Non-pigmented ciliary epithelial cell (primary cell): ENCODE results near the gene ACTL9.
"Not testable (repeated sequence)": the region's sequence is repeated elsewhere in the genome, so short reads cannot be mapped to it uniquely, and the experiment has no call there.

Experiments
- DNase-seq: peaks from one replicate; pipeline ENCODE4 v3.0.0-alpha.2; 2010; ENCODE audit warnings: low read depth

Gene ACTL9, protein sequence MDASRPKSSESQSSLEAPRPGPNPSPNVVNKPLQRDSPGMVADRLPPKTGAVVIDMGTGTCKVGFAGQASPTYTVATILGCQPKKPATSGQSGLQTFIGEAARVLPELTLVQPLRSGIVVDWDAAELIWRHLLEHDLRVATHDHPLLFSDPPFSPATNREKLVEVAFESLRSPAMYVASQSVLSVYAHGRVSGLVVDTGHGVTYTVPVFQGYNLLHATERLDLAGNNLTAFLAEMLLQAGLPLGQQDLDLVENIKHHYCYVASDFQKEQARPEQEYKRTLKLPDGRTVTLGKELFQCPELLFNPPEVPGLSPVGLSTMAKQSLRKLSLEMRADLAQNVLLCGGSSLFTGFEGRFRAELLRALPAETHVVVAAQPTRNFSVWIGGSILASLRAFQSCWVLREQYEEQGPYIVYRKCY

DNA sequence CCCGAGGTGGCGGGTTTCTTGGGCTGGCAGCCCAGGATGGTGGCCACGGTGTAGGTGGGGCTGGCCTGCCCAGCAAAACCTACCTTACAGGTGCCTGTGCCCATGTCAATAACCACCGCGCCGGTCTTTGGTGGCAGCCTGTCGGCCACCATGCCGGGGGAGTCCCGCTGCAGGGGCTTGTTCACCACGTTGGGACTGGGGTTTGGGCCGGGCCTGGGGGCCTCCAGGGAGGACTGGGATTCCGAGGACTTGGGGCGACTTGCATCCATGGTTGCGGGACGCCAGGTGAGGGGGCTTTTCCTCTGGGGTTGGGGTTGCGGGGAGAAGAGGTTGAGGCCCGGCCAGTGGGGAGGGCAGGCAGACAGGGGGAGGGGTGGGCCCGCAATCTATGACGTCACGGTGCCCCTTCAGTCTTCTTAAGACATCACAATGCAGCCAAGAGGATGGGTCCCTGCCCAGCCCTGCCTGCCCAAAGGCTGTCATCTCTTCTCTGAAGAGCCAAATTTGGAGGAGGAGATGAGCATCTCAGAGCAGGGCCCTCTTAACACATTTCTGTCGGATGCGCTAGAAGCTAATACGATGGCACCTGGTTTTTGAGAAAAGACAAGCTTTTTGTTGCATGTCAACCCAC, at the start of gene ACTL9:
TSS of gene ACTL9 (minus strand) at position 363 of the 631 bp plus-strand sequence. CDS start at position 269, 94 bp downstream.
- DNase-seq, result no peak

DNA sequence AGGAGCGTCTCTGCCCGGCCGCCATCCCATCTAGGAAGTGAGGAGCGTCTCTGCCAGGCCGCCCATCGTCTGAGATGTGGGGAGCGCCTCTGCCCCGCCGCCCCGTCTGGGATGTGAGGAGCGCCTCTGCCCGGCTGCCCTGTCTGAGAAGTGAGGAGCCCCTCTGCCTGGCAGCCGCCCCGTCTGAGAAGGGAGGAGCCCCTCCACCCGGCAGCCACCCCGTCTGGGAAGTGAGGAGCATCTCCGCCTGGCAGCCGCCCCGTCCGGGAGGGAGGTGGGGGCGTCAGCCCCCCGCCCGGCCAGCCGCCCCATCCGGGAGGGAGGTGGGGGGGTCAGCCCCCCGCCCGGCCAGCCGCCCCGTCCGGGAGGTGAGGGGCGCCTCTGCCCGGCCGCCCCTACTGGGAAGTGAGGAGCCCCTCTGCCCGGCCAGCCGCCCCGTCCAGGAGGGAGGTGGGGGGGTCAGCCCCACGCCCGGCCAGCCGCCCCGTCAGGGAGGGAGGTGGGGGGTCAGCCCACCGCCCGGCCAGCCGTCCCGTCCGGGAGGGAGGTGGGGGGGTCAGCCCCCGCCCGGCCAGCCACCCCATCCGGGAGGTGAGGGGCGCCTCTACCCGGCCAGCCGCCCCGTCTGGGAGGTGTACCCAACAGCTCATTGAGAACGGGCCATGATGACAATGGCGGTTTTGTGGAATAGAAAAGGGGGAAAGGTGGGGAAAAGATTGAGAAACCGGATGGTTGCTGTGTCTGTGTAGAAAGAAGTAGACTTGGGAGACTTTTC, 40.9 kb upstream of the ACTL9 start:
- DNase-seq, result not testable (repeated sequence)

DNA sequence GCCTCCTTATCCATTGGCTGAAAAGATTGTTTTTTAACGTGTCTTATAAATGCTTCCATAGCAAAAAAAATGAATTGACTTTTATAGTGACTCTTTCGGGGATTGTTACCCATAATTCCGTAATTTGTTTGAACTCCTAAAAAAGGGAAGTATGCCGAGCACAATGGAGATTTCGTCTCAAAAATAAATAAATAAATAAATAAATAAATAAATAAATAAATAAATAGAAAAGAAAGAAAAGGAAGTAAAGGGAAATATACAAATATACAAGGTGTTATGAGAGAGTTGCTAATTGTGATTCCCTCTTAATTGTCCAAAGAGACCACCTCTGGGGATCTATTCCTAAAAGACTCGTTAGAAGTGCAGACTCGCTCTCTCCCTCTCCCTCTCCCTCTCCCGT, 39.8 kb upstream of the ACTL9 start:
- no peak for DNase-seq

DNA sequence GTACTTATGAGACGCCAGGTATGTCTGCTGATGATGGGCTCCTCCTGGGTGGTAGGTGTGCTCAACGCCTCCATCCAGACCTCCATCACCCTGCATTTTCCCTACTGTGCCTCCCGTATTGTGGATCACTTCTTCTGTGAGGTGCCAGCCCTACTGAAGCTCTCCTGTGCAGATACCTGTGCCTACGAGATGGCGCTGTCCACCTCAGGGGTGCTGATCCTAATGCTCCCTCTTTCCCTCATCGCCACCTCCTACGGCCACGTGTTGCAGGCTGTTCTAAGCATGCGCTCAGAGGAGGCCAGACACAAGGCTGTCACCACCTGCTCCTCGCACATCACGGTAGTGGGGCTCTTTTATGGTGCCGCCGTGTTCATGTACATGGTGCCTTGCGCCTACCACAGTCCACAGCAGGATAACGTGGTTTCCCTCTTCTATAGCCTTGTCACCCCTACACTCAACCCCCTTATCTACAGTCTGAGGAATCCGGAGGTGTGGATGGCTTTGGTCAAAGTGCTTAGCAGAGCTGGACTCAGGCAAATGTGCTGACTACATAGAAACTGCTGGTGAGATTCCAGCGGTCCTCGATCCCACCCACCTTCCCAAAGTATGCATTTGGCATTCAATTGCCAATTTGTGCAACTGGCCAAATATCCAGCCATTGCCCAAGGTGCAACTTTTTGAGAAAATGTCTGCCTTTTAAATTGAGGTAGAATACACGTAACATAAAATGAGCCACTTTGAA, 33.0 kb upstream of the ACTL9 start:
- DNase-seq, result no peak

DNA sequence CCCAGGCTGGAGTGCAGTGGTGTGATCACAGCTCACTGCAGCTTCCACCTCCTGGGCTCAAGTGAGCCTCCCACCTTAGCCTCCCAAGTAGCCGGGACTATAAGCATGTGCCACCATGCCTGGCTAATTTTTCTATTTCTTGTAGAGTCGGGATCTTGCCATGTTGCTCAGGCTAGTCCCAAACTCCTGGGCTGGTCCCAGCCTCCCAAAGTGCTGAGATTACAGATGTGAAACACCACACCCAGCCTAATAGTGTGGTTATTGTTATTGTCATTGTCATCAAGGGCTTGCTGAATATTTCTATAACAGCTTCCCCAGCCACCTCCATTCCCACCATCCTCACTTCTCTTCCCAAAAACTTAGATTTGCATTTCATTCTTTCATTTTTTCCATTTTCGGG, 25.7 kb upstream of the ACTL9 start:
- no peak for DNase-seq

DNA sequence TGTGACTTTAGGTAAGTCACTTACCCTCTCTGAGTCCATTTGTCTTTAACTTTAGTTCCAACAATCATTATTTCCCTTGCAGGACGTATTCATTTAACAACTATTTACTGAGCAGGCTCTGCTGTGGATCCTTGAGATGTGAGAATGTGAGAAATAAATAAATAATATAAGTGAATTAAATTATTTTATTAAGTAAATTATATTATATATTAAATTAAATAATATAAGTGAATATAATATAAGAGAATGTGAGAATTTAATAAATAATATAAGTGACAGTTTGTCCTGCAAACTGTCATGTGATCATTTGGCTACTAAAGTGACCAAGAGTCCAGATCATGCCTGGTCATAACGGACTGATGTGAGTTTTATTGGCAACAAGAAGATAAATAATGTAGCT, 23.4 kb upstream of the ACTL9 start:
- DNase-seq, result no peak

DNA sequence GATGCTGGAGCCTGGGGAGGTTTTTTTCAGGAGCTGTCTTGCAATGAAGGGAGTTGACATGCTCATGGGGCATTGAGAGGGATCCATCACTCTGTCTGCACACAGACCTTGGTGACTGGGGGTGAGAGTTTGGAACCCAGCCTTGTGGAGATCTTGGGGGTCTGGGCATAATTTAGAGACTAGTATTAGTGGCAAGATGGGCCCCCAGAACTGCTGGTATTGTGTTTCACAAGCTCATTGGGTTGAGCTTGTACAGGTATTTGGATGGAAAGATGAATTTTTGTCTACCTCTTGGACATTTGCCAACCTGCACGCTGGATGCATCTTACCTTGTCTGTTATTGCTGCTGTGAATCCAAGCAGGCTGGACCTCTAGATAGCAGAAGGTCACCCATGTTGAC, 22.7 kb upstream of the ACTL9 start, which contains the start of gene OR2Z1:
TSS of gene OR2Z1 (plus strand) at position 301 of the 400 bp plus-strand sequence. CDS start 9,395 bp downstream, outside the sequence.
- DNase-seq, result no peak

DNA sequence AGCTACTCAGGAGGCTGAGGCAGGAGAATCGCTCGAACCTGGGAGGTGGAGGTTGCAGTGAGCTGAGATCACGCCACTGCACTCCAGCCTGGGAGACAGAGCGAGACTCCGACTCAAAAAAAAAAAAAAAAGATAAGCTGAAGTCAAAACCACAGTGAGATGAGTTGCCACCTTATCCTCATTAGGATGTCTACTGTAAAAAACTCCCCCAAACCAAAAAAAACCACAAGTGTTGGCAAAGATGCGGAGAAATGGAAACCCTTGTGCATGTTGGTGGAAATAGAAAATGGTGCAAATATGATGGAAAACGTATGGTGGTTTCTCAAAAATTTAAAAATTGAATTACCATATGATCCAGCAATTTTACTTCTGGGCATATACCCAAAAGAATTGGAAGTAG, 11.7 kb upstream of the ACTL9 start:
- DNase-seq, result not testable (repeated sequence)

DNA sequence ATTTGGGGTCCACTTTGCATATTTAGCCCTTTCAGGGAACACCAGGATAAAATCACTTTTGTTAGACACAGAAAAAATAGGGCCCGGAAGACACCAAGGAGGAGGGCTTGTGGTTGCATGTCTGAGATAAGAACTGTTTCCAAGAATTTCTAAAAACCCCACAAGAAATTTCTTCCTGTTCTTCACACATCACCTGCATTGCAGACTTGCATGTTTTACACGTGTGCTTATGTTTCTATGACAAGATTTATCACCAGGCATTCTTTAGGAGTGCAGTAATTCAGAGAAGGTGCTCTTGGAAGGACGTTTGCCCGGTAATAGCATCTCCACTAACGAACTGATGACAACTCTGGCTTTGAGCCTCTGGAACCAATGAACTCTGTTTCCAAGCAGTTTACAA, 7.1 kb upstream of the ACTL9 start:
- DNase-seq, result no peak

DNA sequence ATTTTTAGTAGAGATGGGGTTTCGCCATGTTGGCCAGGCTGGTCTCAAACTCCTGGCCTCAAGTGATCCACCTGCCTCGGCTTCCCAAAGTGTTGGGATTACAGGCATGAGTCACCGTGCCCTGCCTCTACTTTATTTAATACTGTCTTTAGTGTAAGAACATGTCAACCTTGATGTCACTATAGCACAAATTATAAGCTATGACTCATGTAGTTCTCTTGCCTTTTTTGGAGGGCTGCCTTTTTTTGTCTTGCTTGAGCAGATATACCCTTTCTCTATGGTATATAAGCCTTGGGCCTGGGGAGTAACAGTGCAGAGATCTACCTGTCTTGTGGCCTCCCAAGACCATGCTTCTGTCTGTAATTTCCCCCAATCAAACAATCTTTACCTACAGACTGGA, 6.7 kb upstream of the ACTL9 start:
- DNase-seq, result not testable (repeated sequence)

DNA sequence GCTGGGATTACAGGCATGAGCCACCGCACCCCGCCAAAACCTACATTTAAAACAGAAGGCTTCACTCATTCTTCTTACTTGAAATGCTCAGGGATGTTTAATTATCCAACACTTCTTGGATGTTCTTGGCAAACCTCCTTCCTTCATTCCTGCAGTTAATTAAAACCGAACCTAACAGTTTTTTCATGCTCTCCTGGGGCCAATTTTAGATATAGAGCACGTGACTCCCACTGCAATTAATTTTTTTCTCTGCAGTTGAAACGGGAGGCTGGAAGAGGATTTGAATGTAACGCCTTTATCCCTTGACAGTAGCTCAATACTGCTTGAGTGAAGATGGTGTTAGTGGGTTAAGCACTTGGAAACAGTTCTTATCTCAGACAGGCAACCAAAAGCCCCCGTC, 4.6 kb upstream of the ACTL9 start:
- no peak for DNase-seq

DNA sequence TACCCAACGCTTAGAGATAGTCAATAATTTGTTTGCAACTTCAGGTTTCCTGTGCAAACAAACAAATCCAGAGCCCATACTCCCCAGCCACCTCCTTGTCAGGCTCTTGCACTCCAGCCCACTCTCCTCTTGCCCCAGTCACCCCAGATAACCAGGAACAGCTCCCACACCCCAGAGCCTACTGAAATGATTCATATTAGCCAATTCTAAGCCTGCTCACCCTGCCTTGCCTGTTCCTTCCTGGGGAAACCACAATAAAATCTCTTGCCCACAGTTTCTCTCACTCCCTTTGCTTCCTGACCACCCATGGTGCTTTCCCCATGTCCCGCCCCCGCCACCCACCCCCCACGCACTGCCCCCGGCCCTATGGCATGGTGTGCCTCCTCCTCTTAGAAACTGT, 3.8 kb upstream of the ACTL9 start:
- no peak for DNase-seq

DNA sequence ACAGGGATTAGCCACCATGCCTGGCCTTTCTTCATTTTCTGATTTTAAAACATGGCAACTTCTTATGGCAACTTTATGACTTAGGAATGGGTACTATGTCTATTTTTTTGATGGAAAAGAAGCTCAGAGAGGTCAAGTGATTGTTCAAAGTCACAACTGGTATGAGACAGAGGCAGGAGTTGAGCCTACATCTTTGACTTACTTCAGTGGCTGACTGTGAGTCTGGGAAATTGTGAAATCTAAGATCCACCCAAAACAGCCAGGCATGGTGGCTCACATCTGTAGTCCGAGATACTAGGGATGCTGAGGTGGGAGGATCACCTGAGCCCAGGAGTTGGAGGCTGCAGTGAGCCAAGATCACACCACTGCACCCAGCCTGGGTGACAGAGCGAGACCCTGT, 2.4 kb upstream of the ACTL9 start:
- DNase-seq, result no peak

DNA sequence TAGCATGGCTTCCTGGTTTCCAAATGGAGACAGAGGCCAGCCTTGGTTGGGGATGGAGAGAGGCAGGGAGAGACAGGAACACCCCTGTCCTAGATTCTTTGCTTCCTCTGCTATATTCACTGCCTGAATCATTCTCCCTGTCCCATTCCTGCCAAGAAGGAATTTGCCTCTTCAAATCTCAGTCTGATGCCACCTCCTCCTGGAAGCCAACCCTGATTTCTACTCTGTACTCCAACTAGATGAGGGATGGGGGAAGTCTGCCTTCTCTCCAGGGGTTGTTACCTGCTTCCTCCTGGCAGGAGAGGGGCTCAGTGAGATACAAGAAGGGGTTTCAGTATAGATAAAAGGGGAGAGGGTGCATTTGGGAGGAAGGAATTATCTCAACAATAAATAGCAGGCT, 1.3 kb upstream of the ACTL9 start:
- no peak for DNase-seq

DNA sequence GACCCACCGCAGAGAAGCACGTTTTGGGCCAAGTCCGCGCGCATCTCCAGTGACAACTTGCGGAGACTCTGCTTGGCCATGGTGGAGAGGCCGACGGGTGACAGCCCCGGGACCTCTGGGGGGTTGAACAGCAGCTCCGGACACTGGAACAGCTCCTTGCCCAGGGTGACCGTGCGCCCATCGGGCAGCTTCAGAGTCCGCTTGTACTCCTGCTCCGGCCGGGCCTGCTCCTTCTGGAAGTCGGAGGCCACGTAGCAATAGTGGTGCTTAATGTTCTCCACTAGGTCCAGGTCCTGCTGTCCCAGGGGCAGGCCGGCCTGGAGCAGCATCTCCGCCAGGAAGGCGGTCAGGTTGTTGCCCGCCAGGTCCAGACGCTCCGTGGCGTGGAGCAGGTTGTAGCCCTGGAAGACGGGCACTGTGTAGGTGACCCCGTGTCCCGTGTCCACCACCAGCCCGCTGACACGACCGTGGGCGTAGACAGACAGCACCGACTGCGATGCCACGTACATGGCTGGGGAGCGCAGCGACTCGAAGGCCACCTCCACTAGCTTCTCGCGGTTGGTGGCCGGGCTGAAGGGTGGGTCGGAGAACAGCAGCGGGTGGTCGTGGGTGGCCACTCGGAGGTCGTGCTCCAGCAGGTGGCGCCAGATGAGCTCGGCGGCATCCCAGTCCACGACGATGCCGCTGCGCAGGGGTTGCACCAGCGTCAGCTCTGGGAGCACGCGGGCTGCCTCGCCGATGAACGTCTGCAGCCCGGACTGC, 743 bp downstream of the ACTL9 start:
- DNase-seq, result no peak

DNA sequence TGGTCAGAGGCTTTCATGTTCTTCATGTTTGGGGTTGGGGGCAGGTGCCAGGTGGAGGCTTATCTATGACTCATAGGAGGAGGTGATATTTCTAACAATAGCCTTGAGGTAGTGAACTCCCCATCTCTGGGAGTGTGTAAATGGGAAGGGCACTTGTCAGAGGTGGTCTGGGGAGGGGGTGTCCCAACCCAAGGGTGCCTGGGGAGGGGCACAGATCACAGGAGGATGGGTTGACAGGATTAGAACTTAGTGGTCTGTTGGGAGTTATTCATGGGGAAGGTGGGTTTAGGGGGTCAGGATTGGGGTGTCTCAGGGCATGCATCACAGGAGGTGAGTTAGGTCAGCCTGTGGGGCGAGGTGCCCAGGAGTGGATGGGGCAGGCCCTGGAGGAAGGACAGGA, 1.6 kb downstream of the ACTL9 start:
- no peak for DNase-seq

DNA sequence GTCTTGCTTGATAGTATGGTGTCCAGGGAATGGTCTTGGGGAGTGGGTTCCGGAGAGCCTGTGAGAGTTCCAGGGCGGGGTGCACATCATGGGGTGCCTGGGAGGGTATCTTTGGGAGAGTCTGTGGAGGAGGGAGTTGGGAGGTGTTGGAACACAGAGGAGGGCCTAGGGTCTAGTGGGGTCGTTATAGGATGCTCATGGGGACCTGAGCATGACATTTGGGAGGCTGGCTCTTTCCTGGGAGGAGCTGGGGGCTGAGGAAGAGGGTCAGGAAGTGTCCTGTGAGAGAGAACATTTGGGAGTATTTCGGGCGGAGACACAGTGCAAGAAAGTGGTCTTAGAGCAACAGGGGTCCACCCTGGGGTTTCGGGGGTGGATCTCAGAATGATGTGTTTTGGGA, 2.7 kb downstream of the ACTL9 start:
- DNase-seq, result no peak

DNA sequence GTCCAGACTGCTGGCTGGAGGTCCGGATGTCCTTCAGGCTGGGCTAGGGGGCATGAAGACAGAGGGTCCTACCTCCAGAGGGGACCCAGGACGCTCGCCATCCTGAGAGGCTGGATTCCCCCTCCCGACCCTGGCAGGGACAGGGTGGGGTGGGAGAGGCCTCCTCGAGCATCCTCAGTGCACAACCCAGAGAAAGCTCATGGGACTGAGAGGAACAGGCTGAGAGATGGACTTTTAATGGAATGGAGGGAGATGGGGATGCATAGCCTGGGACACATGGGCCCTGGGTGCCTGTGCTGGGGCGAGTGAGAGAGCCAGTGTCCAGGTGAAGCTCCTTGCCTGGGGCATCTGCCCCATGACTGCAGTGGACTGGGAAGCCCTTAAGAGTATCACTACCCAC, 3.1 kb downstream of the ACTL9 start:
- DNase-seq, result no peak

DNA sequence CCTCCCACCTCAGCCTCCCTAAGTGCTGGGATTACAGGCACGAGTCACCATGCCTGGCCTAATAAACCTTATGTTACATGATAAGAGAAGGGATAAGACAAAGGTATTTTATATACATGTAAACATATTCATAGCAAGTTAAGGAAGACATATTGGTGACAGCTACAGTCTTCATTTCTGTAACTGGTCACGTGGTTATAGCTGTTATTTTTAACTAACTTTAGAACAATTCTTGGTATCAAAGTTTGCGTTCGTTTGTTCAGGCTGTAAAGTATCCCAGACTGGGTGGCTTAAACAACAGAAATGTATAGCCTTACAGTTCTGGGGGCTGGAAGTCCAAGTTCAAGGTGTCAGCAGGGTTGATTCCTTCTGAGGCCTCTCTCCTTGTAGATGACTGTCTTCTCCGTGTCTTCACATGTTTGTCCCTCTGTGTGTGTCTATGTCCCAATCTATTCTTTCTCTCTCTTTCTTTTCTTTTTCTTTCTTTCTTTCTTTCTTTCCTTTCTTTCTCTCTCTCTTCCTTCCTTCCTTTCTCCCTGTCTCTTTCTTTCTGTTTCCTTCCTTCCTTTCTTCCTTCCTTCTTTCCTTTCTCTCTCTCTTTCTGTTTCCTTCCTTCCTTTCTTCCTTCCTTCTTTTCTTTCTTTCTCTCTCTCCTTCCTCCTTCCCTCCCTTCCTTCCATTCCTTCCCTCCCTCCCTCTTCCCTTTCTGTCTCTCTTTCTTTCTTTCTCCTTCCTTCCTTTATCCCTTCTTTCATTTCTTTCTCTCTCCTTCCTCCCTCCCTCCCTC, 7.6 kb downstream of the ACTL9 start:
- no peak for DNase-seq

DNA sequence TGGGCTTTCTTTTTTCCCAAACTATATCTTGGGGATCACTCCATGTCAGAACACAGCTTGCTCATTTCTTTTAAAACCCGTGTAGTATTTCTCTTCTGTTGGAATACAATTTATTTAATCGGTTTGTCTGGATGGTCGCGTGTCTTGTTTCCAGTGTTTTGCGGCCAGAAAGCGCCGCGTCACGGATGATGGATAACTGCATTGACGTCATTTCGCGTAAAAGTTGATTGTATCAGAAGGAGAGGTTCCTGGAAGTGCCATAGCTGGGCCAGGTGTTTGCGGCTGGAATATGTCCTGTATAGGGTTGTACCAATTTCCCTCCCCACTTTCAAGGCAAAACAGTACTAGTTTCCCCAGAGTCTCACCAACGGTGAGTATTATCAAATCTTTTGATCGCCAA, 9.7 kb downstream of the ACTL9 start:
- DNase-seq, result no peak

DNA sequence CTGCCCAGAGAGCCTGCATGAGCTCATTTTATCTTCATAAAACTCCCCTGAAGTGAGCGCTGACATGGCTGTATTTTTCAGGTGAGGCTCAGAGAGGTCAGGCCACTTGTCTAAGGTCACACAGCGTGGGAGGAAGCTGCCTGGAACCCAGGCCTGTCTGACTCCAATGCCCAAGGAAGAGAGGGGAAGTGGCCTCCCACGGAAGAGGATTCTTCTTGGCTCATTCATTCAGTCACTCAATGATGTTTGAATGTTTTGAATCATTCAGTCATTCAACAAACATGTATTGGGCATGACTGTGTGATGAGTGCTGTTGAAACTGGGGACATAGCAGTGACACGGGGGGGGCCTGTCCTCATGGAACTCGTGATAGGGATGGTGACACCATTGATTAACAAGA, 12.0 kb downstream of the ACTL9 start:
- no peak for DNase-seq
